SK-N-MC (cell line): ENCODE measurements around the gene MPLKIP.
"Not testable (repeated sequence)": the region's sequence is repeated elsewhere in the genome, so short reads cannot be mapped to it uniquely, and the experiment has no call there.

ENCODE experiments used
- EZH2 ChIP-seq: fragments of 200-600 bp; sonication (generic); IDR thresholded peaks from one replicate; pipeline ENCODE4 v1.6.1; 2017; ENCODE audit warnings: antibody characterized with exemption
- POLR2AphosphoS5 ChIP-seq: IDR thresholded peaks from 2 replicates; pipeline ENCODE4 v1.6.1; 2012; ENCODE audit warnings: mild to moderate bottlenecking, low read depth, low read length, borderline replicate concordance

GRCh38 chr7:40139891-40140290, 5.5 kb upstream of the MPLKIP start:
- TF ChIP-seq EZH2, POLR2AphosphoS5: not testable (repeated sequence)
